HCT116 (cell line): ENCODE results near the gene TPMT. TPM values are rescaled to one million over a fixed set of nuclear protein-coding genes. Genes with fewer than 3 reads are reported as not detected.

Source experiments
- ATAC-seq: fragments of 200-7000 bp; cut with Tn5 transposase; 2 replicates; pipeline ENCODE4 v1.9.1; 2020; ENCODE audit warnings: mild to moderate bottlenecking, moderate library complexity
- BruUV-seq: library from RNA; stranded (reverse); fragments of 400-500 nt; replicated peaks from 2 replicates; lab custom pipeline; 2021; lab: Mats Ljungman, UMichigan
- CTCF ChIA-PET: fragments of 300-600 bp; sonication (Branson Sonifier 250); formaldehyde crosslinking; loops from one replicate; lab custom pipeline; 2021; ENCODE audit warnings: antibody characterized with exemption; lab: Charles Lee
- POLR2A ChIA-PET: fragments of 300-600, 350-600 bp; sonication (Branson Sonifier 250); formaldehyde crosslinking; loops from one replicate; lab custom pipeline; 2021; ENCODE audit warnings: antibody characterized with exemption; lab: Charles Lee
- RAD21 ChIA-PET, 2 experiments: fragments of 300-600 bp; sonication (Branson Sonifier 250); formaldehyde crosslinking; loops; one replicate each; lab custom pipeline; 2023; ENCODE audit warnings: low total read pairs in 2 of 2; ENCODE audit not compliant: uncharacterized antibody in 2 of 2, unreplicated experiment in 2 of 2, low non-redundant PET in 1 of 2; lab: Charles Lee
- DNase-seq: peaks from one replicate; pipeline ENCODE4 v3.0.0-alpha.2; 2010; ENCODE audit warnings: low read depth, low spot score
- H2AFZ ChIP-seq: fragments of 200-600 bp; shearing (Covaris generic), sonication (generic); 2 replicates; pipeline ENCODE4 v1.6.1; 2017; ENCODE audit warnings: low read depth, mixed run types, mixed read lengths, antibody characterized with exemption, low read length; ENCODE audit not compliant: poor library complexity, severe bottlenecking
- H3K27ac ChIP-seq: 2 replicates; pipeline ENCODE4 v1.5.1; 2012; ENCODE audit warnings: low read depth, low read length
- H3K27me3 ChIP-seq: fragments of 200-600 bp; sonication (generic); 2 replicates; pipeline ENCODE4 v1.6.1; 2016; ENCODE audit warnings: mixed run types, low read length, mixed read lengths; ENCODE audit not compliant: insufficient read depth
- H3K36me3 ChIP-seq, 2 experiments: fragments of 200-500 bp in 1 of 2; fragments of 200-600 bp in 1 of 2; sonication (Bioruptor generic) in 1 of 2; sonication (generic) in 1 of 2; 2 replicates each; pipeline versions ENCODE4 v1.5.1 to v1.6.1; 2014 to 2016; ENCODE audit warnings: low read length in 2 of 2, inconsistent platforms in 1 of 2, mixed read lengths in 1 of 2, mixed run types in 1 of 2; ENCODE audit not compliant: insufficient read depth in 2 of 2, control insufficient read depth in 1 of 2
- H3K4me1 ChIP-seq, 2 experiments: fragments of 200-600 bp in 1 of 2; sonication (generic) in 1 of 2; 2 replicates each; pipeline versions ENCODE4 v1.5.1 to v1.6.1; 2012 to 2017; ENCODE audit warnings: low read length in 2 of 2, inconsistent platforms in 1 of 2, mild to moderate bottlenecking in 1 of 2, mixed read lengths in 1 of 2, mixed run types in 1 of 2, moderate library complexity in 1 of 2; ENCODE audit not compliant: insufficient read depth in 2 of 2, control insufficient read depth in 1 of 2
- H3K4me2 ChIP-seq: fragments of 200-600 bp; sonication (generic); 2 replicates; pipeline ENCODE4 v1.6.1; 2017; ENCODE audit warnings: mixed run types, low read length, mixed read lengths
- H3K4me3 ChIP-seq, 2 experiments: fragments of 200-600 bp in 1 of 2; sonication (generic) in 1 of 2; replicated peaks in 1 of 2; 2 replicates each; pipeline ENCODE4 v1.5.1; 2011 to 2016; ENCODE audit warnings: low read length in 2 of 2, control low read depth in 1 of 2, low read depth in 1 of 2, mild to moderate bottlenecking in 1 of 2, mixed read lengths in 1 of 2, mixed run types in 1 of 2
- H3K79me2 ChIP-seq: fragments of 200-600 bp; sonication (generic); 2 replicates; pipeline ENCODE4 v1.6.1; 2017; ENCODE audit warnings: mild to moderate bottlenecking, mixed run types, low read length, moderate library complexity, mixed read lengths; ENCODE audit not compliant: insufficient read depth
- H3K9ac ChIP-seq: fragments of 200-600 bp; sonication (generic); 2 replicates; pipeline ENCODE4 v1.6.1; 2016; ENCODE audit warnings: low read length, mixed read lengths
- H3K9me2 ChIP-seq: fragments of 200-600 bp; sonication (generic), shearing (Covaris generic); 2 replicates; pipeline ENCODE4 v1.6.1; 2017; ENCODE audit warnings: mixed run types, mild to moderate bottlenecking, moderate library complexity; ENCODE audit not compliant: insufficient read depth
- H3K9me3 ChIP-seq, 2 experiments: fragments of 200-500 bp in 1 of 2; fragments of 200-600 bp in 1 of 2; sonication (Bioruptor generic) in 1 of 2; sonication (generic) in 1 of 2; 2 replicates each; pipeline ENCODE4 v1.6.1; 2014 to 2017; ENCODE audit warnings: low read length in 2 of 2, mixed read lengths in 2 of 2, inconsistent platforms in 1 of 2, low read depth in 1 of 2, mild to moderate bottlenecking in 1 of 2, mixed run types in 1 of 2, moderate library complexity in 1 of 2; ENCODE audit not compliant: control insufficient read depth in 1 of 2, insufficient read depth in 1 of 2
- H4K20me1 ChIP-seq: fragments of 200-600 bp; sonication (generic), shearing (Covaris generic); 2 replicates; pipeline ENCODE4 v1.6.1; 2017; ENCODE audit warnings: mixed run types, mild to moderate bottlenecking, moderate library complexity; ENCODE audit not compliant: insufficient read depth
- CEBPB ChIP-seq: IDR thresholded peaks from 2 replicates; pipeline ENCODE4 v1.6.1; 2012; ENCODE audit warnings: low read depth
- CTCF ChIP-seq, 3 experiments: fragments of 200-600 bp in 1 of 3; sonication (generic) in 1 of 3; IDR thresholded peaks in 2 of 3; conservative IDR thresholded peaks in 1 of 3; 2 replicates each; pipeline ENCODE4 v1.5.1; 2012 to 2017; ENCODE audit warnings: low read depth in 2 of 3, low read length in 2 of 3, antibody characterized with exemption in 1 of 3, borderline replicate concordance in 1 of 3, control low read depth in 1 of 3, mild to moderate bottlenecking in 1 of 3, mixed read lengths in 1 of 3, mixed run types in 1 of 3, moderate library complexity in 1 of 3; ENCODE audit not compliant: insufficient read depth in 1 of 3
- ELF1 ChIP-seq: IDR thresholded peaks from 2 replicates; pipeline ENCODE4 v1.6.1; 2012; ENCODE audit warnings: low read depth, borderline replicate concordance
- EZH2 ChIP-seq: fragments of 200-600 bp; sonication (generic); IDR thresholded peaks from 2 replicates; pipeline ENCODE4 v1.6.1; 2017; ENCODE audit warnings: antibody characterized with exemption, mixed run types
- FOSL1 ChIP-seq: IDR thresholded peaks from 2 replicates; pipeline ENCODE4 v1.6.1; 2012; ENCODE audit warnings: low read depth
- JUND ChIP-seq: IDR thresholded peaks from 2 replicates; pipeline ENCODE4 v1.6.1; 2012
- POLR2AphosphoS5 ChIP-seq: IDR thresholded peaks from 2 replicates; pipeline ENCODE4 v1.6.1; 2011; ENCODE audit warnings: mild to moderate bottlenecking, low read depth, low read length, moderate library complexity
- SIN3A ChIP-seq: IDR thresholded peaks from 2 replicates; pipeline ENCODE4 v1.6.1; 2012; ENCODE audit warnings: low read depth
- SRF ChIP-seq: IDR thresholded peaks from 2 replicates; pipeline ENCODE4 v1.6.1; 2012; ENCODE audit warnings: low read depth
- ZFX ChIP-seq: fragments of 450-650 bp; IDR thresholded peaks from 2 replicates; pipeline ENCODE4 v1.6.1; 2017
- ZNF274 ChIP-seq: fragments of 200-500 bp; sonication (Bioruptor generic); IDR thresholded peaks from 2 replicates; pipeline ENCODE4 v1.6.1; 2014; ENCODE audit warnings: mild to moderate bottlenecking, low read depth, low read length, inconsistent platforms
- intact Hi-C: fragments of 100-400 bp; cut with micrococcal nuclease; formaldehyde crosslinking; loops from 2 replicates; pipeline ENCODE4 v1.10.0; 2022
- total RNA-seq: library from RNA; stranded (reverse); gene quantifications from one replicate; pipeline ENCODE4 v1.2.1, GENCODE V29; 2021; ENCODE audit not compliant: unreplicated experiment
- TF ChIP-seq, protein P1 (sequence below): IDR thresholded peaks from 2 replicates; pipeline ENCODE4 v1.6.1; 2012; ENCODE audit warnings: low read depth
- TF ChIP-seq, protein P2 (sequence below): IDR thresholded peaks from 2 replicates; pipeline ENCODE4 v1.6.1; 2012

Gene TPMT
- total RNA-seq, 1 experiment from 2014 or later, result 10.1 TPM

- Histone ChIP-seq H3K4me3 (no peak overlapping the region), H3K36me3 (peaks cover 0 to under 1% of the 10 kb centered on the region in 2 experiments; a peak in 1 of 4 replicates), H3K9me2 (no peaks in the 10 kb centered on the region), H2AFZ (no peak overlapping the region), H3K4me1 (peaks cover 0 to 16% of the 10 kb centered on the region in 2 experiments; a peak in 2 of 4 replicates), H3K27me3 (no peaks in the 10 kb centered on the region), H3K27ac (no peak overlapping the region), H4K20me1 (no peaks in the 10 kb centered on the region), H3K79me2 (no peaks in the 10 kb centered on the region), H3K4me2 (no peak overlapping the region), H3K9me3 (no peaks in the 10 kb centered on the region), H3K9ac (no peak overlapping the region)
- no peak for ATAC-seq
- intact Hi-C loops, result no loop called here
- TF ChIP-seq EZH2 (no peak), FOSL1 (peak; percentile 9; the same call in 1 of the 2 replicates)
- CTCF ChIA-PET, result no interaction called here
- no TSS peak for BruUV-seq
- POLR2A ChIA-PET, result no interaction called here
- RAD21 ChIA-PET, result no interaction called here
- no peak for DNase-seq
Observed at GRCh38 chr6:18147160-18147559, 7.7 kb downstream of the TPMT start.

- TF ChIP-seq POLR2AphosphoS5 (no peak), SRF (no peak), ELF1 (no peak), SIN3A (no peak), CTCF (IDR thresholded peaks at IDR 0.05 in 2 of 3, conservative IDR thresholded peaks at IDR 0.05 in 1 of 3; ENCODE audit: borderline replicate concordance in 1 of 3, insufficient read depth in 1 of 3, low read depth in 2 of 3, low read length in 2 of 3) (no peak), ZNF274 (no peak), CEBPB (no peak), EZH2 (no peak), JUND (no peak), ZFX (no peak)
- TF ChIP-seq, protein P1, sequence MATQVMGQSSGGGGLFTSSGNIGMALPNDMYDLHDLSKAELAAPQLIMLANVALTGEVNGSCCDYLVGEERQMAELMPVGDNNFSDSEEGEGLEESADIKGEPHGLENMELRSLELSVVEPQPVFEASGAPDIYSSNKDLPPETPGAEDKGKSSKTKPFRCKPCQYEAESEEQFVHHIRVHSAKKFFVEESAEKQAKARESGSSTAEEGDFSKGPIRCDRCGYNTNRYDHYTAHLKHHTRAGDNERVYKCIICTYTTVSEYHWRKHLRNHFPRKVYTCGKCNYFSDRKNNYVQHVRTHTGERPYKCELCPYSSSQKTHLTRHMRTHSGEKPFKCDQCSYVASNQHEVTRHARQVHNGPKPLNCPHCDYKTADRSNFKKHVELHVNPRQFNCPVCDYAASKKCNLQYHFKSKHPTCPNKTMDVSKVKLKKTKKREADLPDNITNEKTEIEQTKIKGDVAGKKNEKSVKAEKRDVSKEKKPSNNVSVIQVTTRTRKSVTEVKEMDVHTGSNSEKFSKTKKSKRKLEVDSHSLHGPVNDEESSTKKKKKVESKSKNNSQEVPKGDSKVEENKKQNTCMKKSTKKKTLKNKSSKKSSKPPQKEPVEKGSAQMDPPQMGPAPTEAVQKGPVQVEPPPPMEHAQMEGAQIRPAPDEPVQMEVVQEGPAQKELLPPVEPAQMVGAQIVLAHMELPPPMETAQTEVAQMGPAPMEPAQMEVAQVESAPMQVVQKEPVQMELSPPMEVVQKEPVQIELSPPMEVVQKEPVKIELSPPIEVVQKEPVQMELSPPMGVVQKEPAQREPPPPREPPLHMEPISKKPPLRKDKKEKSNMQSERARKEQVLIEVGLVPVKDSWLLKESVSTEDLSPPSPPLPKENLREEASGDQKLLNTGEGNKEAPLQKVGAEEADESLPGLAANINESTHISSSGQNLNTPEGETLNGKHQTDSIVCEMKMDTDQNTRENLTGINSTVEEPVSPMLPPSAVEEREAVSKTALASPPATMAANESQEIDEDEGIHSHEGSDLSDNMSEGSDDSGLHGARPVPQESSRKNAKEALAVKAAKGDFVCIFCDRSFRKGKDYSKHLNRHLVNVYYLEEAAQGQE, result no peak
- TF ChIP-seq, protein P2, sequence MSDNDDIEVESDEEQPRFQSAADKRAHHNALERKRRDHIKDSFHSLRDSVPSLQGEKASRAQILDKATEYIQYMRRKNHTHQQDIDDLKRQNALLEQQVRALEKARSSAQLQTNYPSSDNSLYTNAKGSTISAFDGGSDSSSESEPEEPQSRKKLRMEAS, result no peak
- TF ChIP-seq, all 23 proteins: peak for 0
- DNase-seq (no peak), ATAC-seq (no peak)
- ChIA-PET RAD21 (no interaction called here), POLR2A (no interaction called here), CTCF (no interaction called here)
- no peaks in the 10 kb centered on the region for H3K79me2 ChIP-seq
- no TSS peak for BruUV-seq
- H3K36me3 ChIP-seq, result 0 out of 4 replicates have a peak, but pooled peaks cover 0 to 2% of the 10 kb centered on the region in 2 experiments
- H3K27ac ChIP-seq, result no peak overlapping the region
- no peak overlapping the region for H3K9ac ChIP-seq
- no peak overlapping the region for H3K4me2 ChIP-seq
- peaks cover 0 to 6% of the 10 kb centered on the region in 2 experiments; a peak in 1 of 4 replicates for H3K4me1 ChIP-seq
- H3K27me3 ChIP-seq, result no peaks in the 10 kb centered on the region
- H3K9me3 ChIP-seq, result no peaks in the 10 kb centered on the region
- no peak overlapping the region for H2AFZ ChIP-seq
- H4K20me1 ChIP-seq, result no peaks in the 10 kb centered on the region
- no peak overlapping the region for H3K4me3 ChIP-seq
- intact Hi-C loops, result no loop called here
- H3K9me2 ChIP-seq, result no peaks in the 10 kb centered on the region
Observed at GRCh38 chr6:18142591-18142861, 12.4 kb downstream of the TPMT start.
